NT2/D1 (cell line): ENCODE data around the gene TAS2R60.

Experiments
- DNase-seq: peaks from one replicate; pipeline ENCODE4 v3.0.0-alpha.2; 2011; ENCODE audit warnings: low read depth, low spot score
- H3K27me3 ChIP-seq: 2 replicates; pipeline ENCODE4 v1.6.0; 2011; ENCODE audit warnings: mild to moderate bottlenecking; ENCODE audit not compliant: insufficient read length, insufficient read depth
- H3K36me3 ChIP-seq: 2 replicates; pipeline ENCODE4 v1.6.1; 2011; ENCODE audit warnings: mild to moderate bottlenecking, low read length, mixed read lengths; ENCODE audit not compliant: insufficient read depth, insufficient read length
- H3K4me1 ChIP-seq: 2 replicates; pipeline ENCODE4 v1.5.1; 2011; ENCODE audit not compliant: insufficient read depth, insufficient read length
- H3K4me3 ChIP-seq: 2 replicates; pipeline ENCODE4 v1.5.1; 2011; ENCODE audit warnings: low read depth; ENCODE audit not compliant: insufficient read length
- H3K9ac ChIP-seq: 2 replicates; pipeline ENCODE4 v1.6.0; 2011; ENCODE audit warnings: low read depth; ENCODE audit not compliant: insufficient read length
- H3K9me3 ChIP-seq: 2 replicates; pipeline ENCODE4 v1.5.1; 2011; ENCODE audit warnings: mild to moderate bottlenecking, low read length; ENCODE audit not compliant: insufficient read depth
- SUZ12 ChIP-seq: IDR thresholded peaks from 2 replicates; pipeline ENCODE4 v1.6.1; 2011; ENCODE audit not compliant: insufficient read length, insufficient read depth; ENCODE audit errors: extremely low read depth
- YY1 ChIP-seq: IDR thresholded peaks from 2 replicates; pipeline ENCODE4 v1.6.1; 2011; ENCODE audit not compliant: insufficient read length, insufficient read depth
- ZNF274 ChIP-seq: IDR thresholded peaks from 2 replicates; pipeline ENCODE4 v1.6.1; 2011; ENCODE audit warnings: mild to moderate bottlenecking, low read depth, low read length

The TAS2R60 gene

DNA sequence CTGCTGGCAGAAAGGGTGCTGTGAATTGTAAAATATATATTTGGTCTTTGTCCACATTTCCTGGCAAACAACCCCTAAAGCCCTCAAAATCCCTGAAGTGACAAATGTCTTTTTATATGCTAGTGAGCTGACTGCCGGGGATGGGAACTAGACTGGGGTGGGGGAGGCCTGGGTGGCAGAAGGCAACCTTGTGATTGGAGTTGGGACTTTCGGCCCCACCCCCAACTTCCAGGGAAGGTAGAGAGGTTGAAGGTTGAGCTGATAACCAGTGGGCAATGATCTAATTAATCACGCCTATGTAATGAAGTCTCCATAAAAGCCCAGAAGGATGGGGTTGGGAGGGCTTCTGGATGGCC lies 37.3 kb upstream of the TAS2R60 start:
- DNase-seq = peak; percentile 81
- Histone ChIP-seq H3K9me3 (no peaks in the 10 kb centered on the region), H3K9ac (peak overlapping the region; percentile 26), H3K27me3 (no peaks in the 10 kb centered on the region), H3K4me3 (no peak overlapping the region), H3K4me1 (peaks cover 4% of the 10 kb centered on the region), H3K36me3 (peaks cover 5% of the 10 kb centered on the region)
- TF ChIP-seq SUZ12 (no peak), ZNF274 (no peak), YY1 (no peak)

GRCh38 chr7:143407287-143408251 lies 35.7 kb upstream of the TAS2R60 start:
- TF ChIP-seq SUZ12 = no peak
- TF ChIP-seq ZNF274 = no peak
- TF ChIP-seq YY1 = no peak
- Histone ChIP-seq H3K9ac (peak overlapping the region; percentile 89), H3K36me3 (no peaks in the 10 kb centered on the region), H3K4me3 (peak overlapping the region; percentile 86), H3K4me1 (peaks cover 4% of the 10 kb centered on the region), H3K27me3 (no peaks in the 10 kb centered on the region), H3K9me3 (no peaks in the 10 kb centered on the region)
- DNase-seq = no peak

DNA sequence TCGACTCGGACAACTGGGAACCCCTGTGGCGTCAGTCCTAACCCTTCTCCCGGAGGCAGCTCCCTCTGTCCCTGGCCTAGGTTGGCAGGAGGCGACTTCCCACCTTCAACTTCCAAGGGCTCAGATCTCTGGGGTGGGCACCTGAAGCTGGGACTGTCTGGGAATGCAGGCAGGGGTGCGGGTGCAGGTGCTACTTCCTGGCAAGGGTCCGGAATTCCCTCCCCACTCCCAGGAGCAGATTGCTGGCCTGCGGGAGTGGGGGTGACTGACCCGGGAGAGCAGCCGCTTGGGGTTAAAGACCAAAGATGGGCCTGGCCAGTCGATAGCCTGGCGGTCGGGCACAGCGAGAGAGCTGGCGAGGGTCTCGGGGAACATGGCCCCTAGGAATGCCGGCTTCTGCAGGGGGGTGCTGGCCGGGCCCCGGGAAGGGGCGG lies 35.0 kb upstream of the TAS2R60 start:
- H3K9me3 ChIP-seq = no peaks in the 10 kb centered on the region
- H3K9ac ChIP-seq = peak overlapping the region; percentile 89
- no peaks in the 10 kb centered on the region for H3K36me3 ChIP-seq
- peaks cover 4% of the 10 kb centered on the region for H3K4me1 ChIP-seq
- no peak for DNase-seq
- no peaks in the 10 kb centered on the region for H3K27me3 ChIP-seq
- H3K4me3 ChIP-seq = peak overlapping the region; percentile 86
- TF ChIP-seq SUZ12 (no peak), YY1 (no peak), ZNF274 (no peak)

DNA sequence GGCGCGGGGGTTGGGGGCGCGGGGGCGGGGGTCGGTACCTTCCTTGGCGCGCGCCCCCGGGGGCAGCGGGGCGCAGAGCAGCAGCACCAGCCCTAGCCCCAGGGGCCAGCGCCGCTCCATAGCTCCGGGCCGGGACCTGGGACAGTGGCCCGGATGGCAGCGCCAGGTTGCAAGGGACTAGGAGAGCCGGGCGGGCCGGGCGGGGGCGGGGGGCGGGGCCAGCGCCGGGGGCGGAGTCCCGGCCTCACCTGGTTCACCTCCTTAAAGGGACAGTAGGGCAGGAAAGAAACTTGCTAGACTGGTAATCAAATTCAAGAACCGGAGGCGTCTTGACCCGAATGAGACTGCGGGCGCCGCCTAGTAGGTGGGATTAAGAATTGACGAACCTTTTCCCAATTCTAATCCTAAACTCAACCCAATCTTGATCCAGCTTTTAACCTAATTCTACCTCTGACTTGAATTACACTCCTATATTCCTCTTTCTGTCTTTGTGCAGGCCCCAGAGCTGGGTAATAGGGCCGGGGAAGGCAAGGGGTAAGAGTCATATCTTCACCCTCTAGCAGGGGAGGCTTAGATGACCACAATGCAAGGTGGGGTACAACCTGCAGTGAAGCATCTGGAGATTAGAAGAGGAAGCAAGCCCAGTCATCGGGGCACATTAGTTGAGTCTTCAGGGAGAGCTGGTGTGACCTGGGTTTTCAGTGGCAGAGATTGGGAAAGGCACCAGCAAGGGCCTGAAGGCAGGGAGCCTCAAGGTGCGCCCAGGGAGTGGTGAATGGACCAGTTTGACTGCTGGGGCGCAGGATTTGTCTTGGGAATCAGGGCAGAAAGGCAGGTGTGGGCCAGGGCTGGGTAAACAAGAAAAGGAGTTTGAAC lies 34.3 kb upstream of the TAS2R60 start, which contains the start of gene EPHA1:
Gene EPHA1, minus strand, starts transcription at position 171 of the 876 bp plus-strand sequence. Its CDS starts 51 bp downstream, at position 120.
- DNase-seq = peak; percentile 67
- Histone ChIP-seq H3K9ac (peak within 1 kb of the TSS; percentile 89), H3K36me3 (no peaks in the 10 kb centered on the region), H3K4me1 (peaks cover 4% of the 10 kb centered on the region), H3K27me3 (no peaks in the 10 kb centered on the region), H3K9me3 (no peaks in the 10 kb centered on the region), H3K4me3 (peak within 1 kb of the TSS; percentile 86)
- TF ChIP-seq YY1 (no peak), ZNF274 (no peak), SUZ12 (no peak)

GRCh38 chr7:143410521-143411004 lies 32.7 kb upstream of the TAS2R60 start:
- DNase-seq = peak; percentile 89
- H3K9ac ChIP-seq = no peak overlapping the region
- H3K4me1 ChIP-seq = peaks cover 4% of the 10 kb centered on the region
- TF ChIP-seq ZNF274 (no peak), SUZ12 (no peak)
- H3K27me3 ChIP-seq = no peaks in the 10 kb centered on the region
- no peak overlapping the region for H3K4me3 ChIP-seq
- no peaks in the 10 kb centered on the region for H3K9me3 ChIP-seq
- no peaks in the 10 kb centered on the region for H3K36me3 ChIP-seq

DNA sequence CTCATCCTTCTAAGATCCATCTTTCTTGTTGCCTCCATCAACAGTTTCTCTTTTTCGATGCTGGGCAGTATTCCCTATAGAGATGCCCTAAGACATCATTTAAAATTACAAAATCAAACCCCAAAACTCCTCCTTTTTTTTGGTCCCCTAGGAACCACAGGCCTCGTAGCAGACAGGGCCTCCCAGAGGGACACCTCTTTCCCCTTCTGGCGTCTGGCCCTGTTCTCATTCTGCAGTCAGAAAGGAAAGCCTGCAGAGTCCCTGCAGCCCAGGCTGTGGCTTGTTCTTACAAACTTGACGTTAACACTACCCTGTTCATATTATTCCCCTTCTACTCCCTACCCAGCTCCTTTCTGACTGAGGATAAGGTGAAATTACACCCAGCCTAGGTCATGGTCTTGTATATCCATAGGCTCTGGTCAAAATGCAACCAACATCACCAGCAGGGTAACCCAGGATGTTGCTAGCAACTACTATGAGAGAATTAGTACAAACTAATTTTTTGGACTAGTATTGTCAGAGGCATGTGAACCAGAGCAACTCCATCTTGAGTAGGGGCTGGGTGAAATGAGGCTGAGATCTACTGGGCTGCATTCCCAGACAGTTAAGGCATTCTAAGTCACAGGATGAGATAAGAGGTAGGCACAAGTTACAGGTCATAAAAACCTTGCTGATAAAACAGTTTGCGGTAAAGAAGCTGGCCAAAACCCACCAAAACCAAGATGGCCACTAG lies 31.1 kb upstream of the TAS2R60 start:
- no peaks in the 10 kb centered on the region for H3K9me3 ChIP-seq
- no peak for TF ChIP-seq ZNF274
- no peak for TF ChIP-seq YY1
- no peak for TF ChIP-seq SUZ12
- H3K4me3 ChIP-seq = no peak overlapping the region
- H3K4me1 ChIP-seq = no peaks in the 10 kb centered on the region
- H3K9ac ChIP-seq = no peak overlapping the region
- DNase-seq = no peak
- no peaks in the 10 kb centered on the region for H3K27me3 ChIP-seq
- H3K36me3 ChIP-seq = no peaks in the 10 kb centered on the region
